ENCODE data around the gene RHBG.

- TF ChIP-seq CTCF (IDR thresholded peaks at IDR 0.05) = no peak
- no peak for TF ChIP-seq POLR2A (IDR thresholded peaks at IDR 0.05)
Observed at GRCh38 chr1:156419854-156420204, 50.8 kb downstream of the RHBG start.
